IMR-90 (cell line): ENCODE data around the gene DISC1. TPM values are rescaled to one million over a fixed set of nuclear protein-coding genes. Genes with fewer than 3 reads are reported as not detected.

Source experiments
- ATAC-seq: fragments of 200-7000 bp; cut with Tn5 transposase; 2 replicates; pipeline ENCODE4 v1.9.1; 2020; ENCODE audit warnings: low read depth, mild to moderate bottlenecking, moderate library complexity
- BruUV-seq: library from RNA; stranded (reverse); fragments of 400-500 nt; replicated peaks from 2 replicates; lab custom pipeline; 2021; lab: Mats Ljungman, UMichigan
- CTCF ChIA-PET: fragments of 300-600 bp; formaldehyde crosslinking; extraction: SDS; loops from one replicate; lab custom pipeline; 2021; ENCODE audit warnings: antibody characterized with exemption; lab: Yijun Ruan, JAX
- POLR2A ChIA-PET: fragments of 300-600 bp; sonication (Branson Sonifier 250); formaldehyde crosslinking; loops from one replicate; lab custom pipeline; 2022; ENCODE audit warnings: antibody characterized with exemption; ENCODE audit not compliant: unreplicated experiment; lab: Charles Lee
- DNase-seq: peaks from one replicate; pipeline ENCODE4 v3.0.0; 2013
- H2AFZ ChIP-seq: replicated peaks from 2 replicates; pipeline ENCODE3; 2013; ENCODE audit warnings: low read length, mild to moderate bottlenecking; ENCODE audit not compliant: poor library complexity
- H2AK5ac ChIP-seq: 2 replicates; pipeline ENCODE4 v1.6.1; 2013; ENCODE audit warnings: low read depth, low read length, inconsistent platforms
- H2AK9ac ChIP-seq: replicated peaks from 2 replicates; pipeline ENCODE3; 2013; ENCODE audit warnings: mild to moderate bottlenecking, low read depth, low read length, moderate library complexity; ENCODE audit not compliant: poor library complexity
- H2BK120ac ChIP-seq: 2 replicates; pipeline ENCODE4 v1.6.1; 2013; ENCODE audit warnings: low read depth, low read length, inconsistent platforms
- H2BK15ac ChIP-seq: 3 replicates; pipeline ENCODE4 v1.6.1; 2013; ENCODE audit warnings: low read depth, low read length, inconsistent platforms
- H2BK20ac ChIP-seq: 2 replicates; pipeline ENCODE4 v1.6.1; 2013; ENCODE audit warnings: low read depth, mild to moderate bottlenecking, inconsistent platforms, low read length, moderate library complexity
- H2BK5ac ChIP-seq: 2 replicates; pipeline ENCODE4 v1.6.1; 2013; ENCODE audit warnings: mild to moderate bottlenecking, low read depth, low read length, inconsistent platforms; ENCODE audit not compliant: poor library complexity, severe bottlenecking
- H3K14ac ChIP-seq: replicated peaks from 2 replicates; pipeline ENCODE4 v1.6.1; 2013; ENCODE audit warnings: low read depth, low read length, inconsistent platforms
- H3K18ac ChIP-seq: 2 replicates; pipeline ENCODE4 v1.6.1; 2013; ENCODE audit warnings: low read depth, low read length, control low read depth
- H3K23ac ChIP-seq: 2 replicates; pipeline ENCODE4 v1.6.1; 2013; ENCODE audit warnings: low read depth, low read length, inconsistent platforms
- H3K27ac ChIP-seq: 2 replicates; pipeline ENCODE4 v1.5.1; 2013; ENCODE audit warnings: mild to moderate bottlenecking, control low read depth, low read length; ENCODE audit not compliant: insufficient read depth
- H3K27me3 ChIP-seq: 2 replicates; pipeline ENCODE4 v1.6.1; 2013; ENCODE audit warnings: low read length; ENCODE audit not compliant: control insufficient read depth, insufficient read depth
- H3K36me3 ChIP-seq: 2 replicates; pipeline ENCODE4 v1.6.1; 2013; ENCODE audit warnings: low read length, mixed read lengths; ENCODE audit not compliant: control insufficient read depth, insufficient read depth
- H3K4ac ChIP-seq: 2 replicates; pipeline ENCODE4 v1.6.1; 2013; ENCODE audit warnings: low read depth, low read length, inconsistent platforms
- H3K4me1 ChIP-seq: 2 replicates; pipeline ENCODE4 v1.6.1; 2013; ENCODE audit warnings: low read length, mixed read lengths; ENCODE audit not compliant: control insufficient read depth, insufficient read depth
- H3K4me2 ChIP-seq: 2 replicates; pipeline ENCODE4 v1.6.1; 2013; ENCODE audit warnings: low read depth, mild to moderate bottlenecking, control low read depth, low read length, moderate library complexity
- H3K4me3 ChIP-seq: 2 replicates; pipeline ENCODE4 v1.5.1; 2013; ENCODE audit warnings: low read depth, mild to moderate bottlenecking, control low read depth, low read length, moderate library complexity; ENCODE audit not compliant: insufficient read depth
- H3K56ac ChIP-seq: 2 replicates; pipeline ENCODE4 v1.6.1; 2013; ENCODE audit warnings: low read length, inconsistent platforms; ENCODE audit not compliant: insufficient read depth; ENCODE audit errors: extremely low read depth
- H3K79me1 ChIP-seq, 2 experiments: 2 replicates each; pipeline ENCODE4 v1.6.1; 2013; ENCODE audit warnings: low read length in 2 of 2, inconsistent platforms in 1 of 2, low read depth in 1 of 2
- H3K9ac ChIP-seq: 2 replicates; pipeline ENCODE4 v1.6.1; 2013; ENCODE audit warnings: low read depth, low read length, control low read depth
- H3K9me1 ChIP-seq: 2 replicates; pipeline ENCODE4 v1.6.1; 2013; ENCODE audit warnings: low read length, inconsistent platforms; ENCODE audit not compliant: insufficient read depth
- H3K9me3 ChIP-seq: 2 replicates; pipeline ENCODE4 v1.6.1; 2013; ENCODE audit warnings: low read length; ENCODE audit not compliant: control insufficient read depth, insufficient read depth
- H4K20me1 ChIP-seq: 2 replicates; pipeline ENCODE4 v1.6.1; 2013; ENCODE audit warnings: low read length, inconsistent platforms; ENCODE audit not compliant: insufficient read depth
- H4K5ac ChIP-seq: 2 replicates; pipeline ENCODE4 v1.6.1; 2013; ENCODE audit warnings: mild to moderate bottlenecking, low read depth, low read length, control low read depth
- H4K8ac ChIP-seq, 2 experiments: 2 replicates each; pipeline ENCODE4 v1.6.1; 2013; ENCODE audit warnings: low read depth in 2 of 2, low read length in 2 of 2, control low read depth in 1 of 2, inconsistent platforms in 1 of 2
- H4K91ac ChIP-seq: 2 replicates; pipeline ENCODE4 v1.6.1; 2013; ENCODE audit warnings: low read depth, low read length, inconsistent platforms; ENCODE audit not compliant: insufficient read depth
- BHLHE40 ChIP-seq: fragments of 150-350 bp; IDR thresholded peaks from 2 replicates; pipeline ENCODE4 v1.6.1; 2016; ENCODE audit warnings: mild to moderate bottlenecking, low read depth, low read length
- CEBPB ChIP-seq: IDR thresholded peaks from 2 replicates; pipeline ENCODE4 v1.6.1; 2012; ENCODE audit warnings: low read depth, low read length, improper control_type of control experiment
- CHD1 ChIP-seq: IDR thresholded peaks from 2 replicates; pipeline ENCODE4 v1.6.1; 2012; ENCODE audit warnings: low read depth, low read length, improper control_type of control experiment
- FOS ChIP-seq: fragments of 150-350 bp; IDR thresholded peaks from 2 replicates; pipeline ENCODE4 v1.6.1; 2016; ENCODE audit warnings: low read depth, low read length
- MAFK ChIP-seq: IDR thresholded peaks from 2 replicates; pipeline ENCODE4 v1.6.1; 2012; ENCODE audit warnings: low read depth, low read length, improper control_type of control experiment
- NFE2L2 ChIP-seq: fragments of 150-350 bp; IDR thresholded peaks from 2 replicates; pipeline ENCODE4 v1.6.1; 2016; ENCODE audit warnings: low read depth, mild to moderate bottlenecking, low read length
- POLR2A ChIP-seq: IDR thresholded peaks from 2 replicates; pipeline ENCODE4 v1.6.1; 2012; ENCODE audit warnings: mild to moderate bottlenecking, low read depth, low read length
- RAD21 ChIP-seq: IDR thresholded peaks from 2 replicates; pipeline ENCODE4 v1.6.1; 2012; ENCODE audit warnings: low read length, improper control_type of control experiment
- RCOR1 ChIP-seq: IDR thresholded peaks from 2 replicates; pipeline ENCODE4 v1.6.1; 2012; ENCODE audit warnings: mild to moderate bottlenecking, low read length, improper control_type of control experiment; ENCODE audit not compliant: insufficient replicate concordance
- RFX5 ChIP-seq: IDR thresholded peaks from 2 replicates; pipeline ENCODE4 v1.8.0; 2012; ENCODE audit warnings: low read depth, mild to moderate bottlenecking, low read length, moderate library complexity
- SMC3 ChIP-seq: fragments of 150-350 bp; IDR thresholded peaks from 2 replicates; pipeline ENCODE4 v1.6.1; 2016; ENCODE audit warnings: low read depth, mild to moderate bottlenecking, antibody characterized with exemption, low read length, moderate library complexity
- WGBS, 2 experiments: methylation state at CpG; one replicate each; pipeline versions ENCODE4 v1.1.5 to v1.1.7; 2013; ENCODE audit warnings: missing lambda C conversion rate in 2 of 2; ENCODE audit not compliant: insufficient read length in 1 of 2; ENCODE audit errors: extremely low coverage in 2 of 2; 5-methylcytosine and 5-hydroxymethylcytosine counted together
- dilution Hi-C: fragments of 300-500 bp; cut with HindIII; formaldehyde crosslinking; loops from one replicate; pipeline ENCODE4 v1.14.3; 2018; ENCODE audit warnings: low sequenced_read_pairs; ENCODE audit not compliant: unreplicated experiment
- in situ Hi-C: fragments of 300-500 bp; cut with MboI; formaldehyde crosslinking; loops from 3 replicates; pipeline ENCODE4 v1.14.3; 2019; ENCODE audit warnings: low sequenced_read_pairs, inconsistent platforms, mixed read lengths
- intact Hi-C: fragments of 100-400 bp; cut with micrococcal nuclease; formaldehyde crosslinking; loops from 2 replicates; pipeline ENCODE4 v1.10.0; 2022
- polyA plus RNA-seq, 3 experiments: library from polyadenylated mRNA; depleted of rRNA; stranded (reverse); fragments of >200 nt; gene quantifications; 2 replicates each; pipeline ENCODE4 v1.2.3, GENCODE V29; 2012; ENCODE audit warnings: low replicate concordance in 1 of 3
- total RNA-seq: library from RNA; depleted of rRNA; stranded (reverse); fragments of >200 nt; gene quantifications from 2 replicates; pipeline ENCODE4 v1.2.3, GENCODE V29; 2012
- TF ChIP-seq, protein P1 (sequence below): fragments of 150-350 bp; IDR thresholded peaks from 2 replicates; pipeline ENCODE4 v1.6.1; 2017; ENCODE audit warnings: mild to moderate bottlenecking, antibody characterized with exemption, low read length, low read depth
- TF ChIP-seq, protein P2 (sequence below): fragments of 150-350 bp; IDR thresholded peaks from 2 replicates; pipeline ENCODE4 v1.6.1; 2016; ENCODE audit warnings: low read depth, mild to moderate bottlenecking, low read length, moderate library complexity, borderline replicate concordance

The DISC1 gene
- total and polyA plus RNA-seq, 2 of the 4 experiments (the other 2 are of a cell fraction) = 2.2 to 7.0 TPM

DNA sequence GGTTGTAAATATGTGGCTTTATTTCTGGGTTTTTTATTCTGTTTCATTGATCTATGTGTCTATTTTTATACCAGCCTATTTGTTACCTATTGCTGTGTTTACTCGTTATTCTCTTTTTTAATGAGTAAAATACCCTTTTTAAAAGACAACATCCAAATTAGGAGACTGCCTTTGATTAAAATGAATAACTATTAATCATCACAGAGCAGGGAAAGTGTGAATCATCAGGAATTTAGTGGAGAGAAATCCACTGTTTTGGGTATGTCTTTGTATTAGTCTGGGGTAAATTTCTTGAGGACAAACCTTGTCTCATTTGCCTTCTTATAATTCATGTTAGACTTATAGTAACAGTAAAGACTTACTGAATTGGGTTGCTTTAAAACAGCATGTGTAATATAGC is 12.1 kb downstream of the DISC1 start:
- Histone ChIP-seq H2AK5ac (no peak overlapping the region), H3K27me3 (no peaks in the 10 kb centered on the region), H4K5ac (no peak overlapping the region), H3K9ac (no peak overlapping the region), H3K9me1 (peaks cover 3% of the 10 kb centered on the region; the same call in 1 of the 2 replicates), H3K18ac (no peak overlapping the region), H3K27ac (no peak overlapping the region), H2BK5ac (no peak overlapping the region), H4K20me1 (peaks cover 3% of the 10 kb centered on the region; the same call in 1 of the 2 replicates), H3K23ac (no peak overlapping the region), H3K79me1 (peaks cover 5 to 24% of the 10 kb centered on the region in 2 experiments; a peak in 3 of 4 replicates), H3K14ac (0 out of 2 replicates have a peak overlapping the region, but pooled peaks have one; percentile 54), H2BK15ac (no peak overlapping the region), H4K91ac (no peak overlapping the region), H2AK9ac (no peak overlapping the region), H4K8ac (no peak overlapping the region), H3K4me1 (peaks cover 3% of the 10 kb centered on the region; the same call in 1 of the 2 replicates), H3K36me3 (0 out of 2 replicates have a peak, but pooled peaks cover 2% of the 10 kb centered on the region), H3K56ac (no peak overlapping the region), H3K4ac (no peak overlapping the region), H2AFZ (no peak overlapping the region), H3K9me3 (no peaks in the 10 kb centered on the region), H2BK120ac (no peak overlapping the region), H3K4me2 (no peak overlapping the region), H3K4me3 (no peak overlapping the region), H2BK20ac (no peak overlapping the region)
- ChIA-PET POLR2A (no interaction called here), CTCF (no interaction called here)
- TF ChIP-seq, protein P1, sequence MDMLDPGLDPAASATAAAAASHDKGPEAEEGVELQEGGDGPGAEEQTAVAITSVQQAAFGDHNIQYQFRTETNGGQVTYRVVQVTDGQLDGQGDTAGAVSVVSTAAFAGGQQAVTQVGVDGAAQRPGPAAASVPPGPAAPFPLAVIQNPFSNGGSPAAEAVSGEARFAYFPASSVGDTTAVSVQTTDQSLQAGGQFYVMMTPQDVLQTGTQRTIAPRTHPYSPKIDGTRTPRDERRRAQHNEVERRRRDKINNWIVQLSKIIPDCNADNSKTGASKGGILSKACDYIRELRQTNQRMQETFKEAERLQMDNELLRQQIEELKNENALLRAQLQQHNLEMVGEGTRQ = no peak
- TF ChIP-seq, protein P2, sequence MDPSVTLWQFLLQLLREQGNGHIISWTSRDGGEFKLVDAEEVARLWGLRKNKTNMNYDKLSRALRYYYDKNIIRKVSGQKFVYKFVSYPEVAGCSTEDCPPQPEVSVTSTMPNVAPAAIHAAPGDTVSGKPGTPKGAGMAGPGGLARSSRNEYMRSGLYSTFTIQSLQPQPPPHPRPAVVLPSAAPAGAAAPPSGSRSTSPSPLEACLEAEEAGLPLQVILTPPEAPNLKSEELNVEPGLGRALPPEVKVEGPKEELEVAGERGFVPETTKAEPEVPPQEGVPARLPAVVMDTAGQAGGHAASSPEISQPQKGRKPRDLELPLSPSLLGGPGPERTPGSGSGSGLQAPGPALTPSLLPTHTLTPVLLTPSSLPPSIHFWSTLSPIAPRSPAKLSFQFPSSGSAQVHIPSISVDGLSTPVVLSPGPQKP = no peak
- TF ChIP-seq SMC3 (no peak), NFE2L2 (no peak), RAD21 (no peak), BHLHE40 (no peak), FOS (no peak), RCOR1 (no peak), RFX5 (no peak), POLR2A (no peak), CHD1 (no peak), CEBPB (no peak), MAFK (no peak)
- DNase-seq = no peak
- BruUV-seq = no TSS peak
- no CpG with 5 or more reads among the region's 1 CpG for WGBS, 2 experiments
- in situ Hi-C loops (no loop called here), dilution Hi-C loops (no loop called here), intact Hi-C loops (no loop called here)
- no peak for ATAC-seq
